GM19324 (cell line): Measurements from ENCODE around the gene CHRNA1.

Source experiments
- ATAC-seq: cut with Tn5 transposase; IDR thresholded peaks from one replicate; pipeline ENCODE4 v1.9.1; 2021; ENCODE audit warnings: mild to moderate bottlenecking, moderate library complexity; ENCODE audit not compliant: unreplicated experiment, low FRiP score

CHRNA1 gene

GRCh38 chr2:174764280-174765255 lies at the start of gene CHRNA1:
TSS of gene CHRNA1 (minus strand) at chr2:174764472. CDS start at chr2:174764394, 78 bp downstream.
- ATAC-seq: no peak

- ATAC-seq: no peak
Measured at GRCh38 chr2:174812037-174812436, 47.8 kb upstream of the CHRNA1 start.

GRCh38 chr2:174807931-174808330 lies 43.7 kb upstream of the CHRNA1 start:
- ATAC-seq: no peak

GRCh38 chr2:174805803-174806202 lies 41.5 kb upstream of the CHRNA1 start:
- no peak for ATAC-seq

GRCh38 chr2:174802459-174802858 lies 38.2 kb upstream of the CHRNA1 start:
- no peak for ATAC-seq

- no peak for ATAC-seq
Measured at GRCh38 chr2:174800436-174801205, 36.3 kb upstream of the CHRNA1 start.

- ATAC-seq: no peak
Measured at GRCh38 chr2:174798801-174799200, 34.5 kb upstream of the CHRNA1 start.

GRCh38 chr2:174797781-174798276 lies 33.6 kb upstream of the CHRNA1 start:
- no peak for ATAC-seq

GRCh38 chr2:174796319-174796771 lies 32.1 kb upstream of the CHRNA1 start:
- ATAC-seq: no peak

- no peak for ATAC-seq
Measured at GRCh38 chr2:174794851-174795374, 30.6 kb upstream of the CHRNA1 start.

GRCh38 chr2:174792309-174793025 lies 28.2 kb upstream of the CHRNA1 start:
- ATAC-seq: no peak

- ATAC-seq: no peak
Measured at GRCh38 chr2:174791746-174792280, 27.5 kb upstream of the CHRNA1 start.

GRCh38 chr2:174791020-174791419 lies 26.7 kb upstream of the CHRNA1 start:
- ATAC-seq: no peak

- no peak for ATAC-seq
Measured at GRCh38 chr2:174789001-174789400, 24.7 kb upstream of the CHRNA1 start.

- no peak for ATAC-seq
Measured at GRCh38 chr2:174788291-174788929, 24.1 kb upstream of the CHRNA1 start.

GRCh38 chr2:174787487-174788205 lies 23.4 kb upstream of the CHRNA1 start:
- ATAC-seq: no peak

GRCh38 chr2:174786066-174786725 lies 21.9 kb upstream of the CHRNA1 start:
- no peak for ATAC-seq

- no peak for ATAC-seq
Measured at GRCh38 chr2:174785481-174785880, 21.2 kb upstream of the CHRNA1 start.
